Body of pancreas (tissue), 4 donors: Measurements from ENCODE around the gene KRTAP2-1.

ENCODE experiments used
- POLR2A ChIP-seq, 3 donors: fragments of 450-650 bp; IDR thresholded peaks; one replicate each; pipeline ENCODE4 v1.6.1; 2016; ENCODE audit warnings: antibody characterized with exemption in 3 of 3, mild to moderate bottlenecking in 2 of 3
- TF ChIP-seq, protein P1 (sequence below), 7 experiments: fragments of 450-650 bp in 4 of 7; fragments of 200-600 bp in 3 of 7; sonication (generic) in 3 of 7; IDR thresholded peaks; one replicate each; pipeline ENCODE4 v1.5.1; 2016 to 2019; ENCODE audit warnings: antibody characterized with exemption in 7 of 7

DNA sequence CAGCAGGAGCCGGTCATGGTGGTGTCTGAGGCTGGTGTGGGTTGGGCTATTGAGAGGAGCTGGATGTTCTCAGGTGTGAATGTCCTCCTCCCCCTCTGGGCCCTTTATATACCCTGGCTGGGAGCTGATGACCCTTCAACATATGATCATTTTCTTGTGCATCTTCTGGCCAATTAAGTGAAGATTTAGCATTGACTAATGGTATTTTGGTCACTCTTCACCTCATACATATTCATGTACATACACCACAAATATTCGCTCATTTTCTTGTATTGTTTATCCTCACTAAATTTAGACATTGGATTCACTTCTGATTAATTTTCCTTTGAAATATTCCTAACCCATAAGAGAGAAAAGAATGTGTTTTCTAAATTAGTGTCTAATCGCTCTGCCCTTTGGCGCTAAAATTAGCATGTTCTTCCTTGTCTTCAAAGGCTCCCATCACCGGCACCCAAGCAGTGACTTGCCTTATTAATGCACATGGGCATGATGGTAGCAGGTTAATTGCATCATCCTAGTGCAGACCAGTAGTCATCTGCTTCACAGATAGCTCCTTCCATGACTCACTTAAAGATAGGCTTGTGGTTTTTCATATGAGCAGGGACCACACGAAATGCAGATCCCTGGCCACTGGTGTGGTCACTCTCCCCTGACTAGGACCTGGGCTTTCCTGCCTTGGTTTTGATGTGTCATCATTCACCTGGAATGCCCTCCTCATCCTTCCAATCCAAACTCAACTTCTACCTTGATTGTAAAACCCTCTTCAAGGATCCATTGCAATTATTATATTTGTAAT, 18.9 kb upstream of the KRTAP2-1 start, which contains the start of gene KRTAP2-4:
- TF ChIP-seq POLR2A (IDR thresholded peaks at IDR 0.05) = no peak
- TF ChIP-seq, protein P1, sequence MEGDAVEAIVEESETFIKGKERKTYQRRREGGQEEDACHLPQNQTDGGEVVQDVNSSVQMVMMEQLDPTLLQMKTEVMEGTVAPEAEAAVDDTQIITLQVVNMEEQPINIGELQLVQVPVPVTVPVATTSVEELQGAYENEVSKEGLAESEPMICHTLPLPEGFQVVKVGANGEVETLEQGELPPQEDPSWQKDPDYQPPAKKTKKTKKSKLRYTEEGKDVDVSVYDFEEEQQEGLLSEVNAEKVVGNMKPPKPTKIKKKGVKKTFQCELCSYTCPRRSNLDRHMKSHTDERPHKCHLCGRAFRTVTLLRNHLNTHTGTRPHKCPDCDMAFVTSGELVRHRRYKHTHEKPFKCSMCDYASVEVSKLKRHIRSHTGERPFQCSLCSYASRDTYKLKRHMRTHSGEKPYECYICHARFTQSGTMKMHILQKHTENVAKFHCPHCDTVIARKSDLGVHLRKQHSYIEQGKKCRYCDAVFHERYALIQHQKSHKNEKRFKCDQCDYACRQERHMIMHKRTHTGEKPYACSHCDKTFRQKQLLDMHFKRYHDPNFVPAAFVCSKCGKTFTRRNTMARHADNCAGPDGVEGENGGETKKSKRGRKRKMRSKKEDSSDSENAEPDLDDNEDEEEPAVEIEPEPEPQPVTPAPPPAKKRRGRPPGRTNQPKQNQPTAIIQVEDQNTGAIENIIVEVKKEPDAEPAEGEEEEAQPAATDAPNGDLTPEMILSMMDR (IDR thresholded peaks at IDR 0.05) = no peak
